HepG2 (cell line): Measurements from ENCODE around the gene NACC2. TPM values are rescaled to one million over a fixed set of nuclear protein-coding genes. Genes with fewer than 3 reads are reported as not detected.

Source experiments
- CREB3 ChIP-seq: sonication (generic); formaldehyde crosslinking; IDR thresholded peaks from 2 replicates; pipeline ENCODE4 v1.5.0; 2020; ENCODE audit warnings: missing genetic modification reagents
- E2F1 ChIP-seq: sonication (generic); formaldehyde crosslinking; IDR thresholded peaks from 2 replicates; pipeline ENCODE4 v1.5.0; 2020; ENCODE audit warnings: missing genetic modification reagents
- FOSL1 ChIP-seq: sonication (generic); formaldehyde crosslinking; IDR thresholded peaks from 2 replicates; pipeline ENCODE4 v1.9.0; 2021; ENCODE audit warnings: missing genetic modification reagents, borderline replicate concordance
- HNRNPK ChIP-seq: fragments of 200-400 bp; formaldehyde crosslinking; IDR thresholded peaks from 2 replicates; pipeline ENCODE4 v1.6.1; 2018; ENCODE audit warnings: low read length, low read depth, moderate library complexity, mild to moderate bottlenecking; ENCODE audit not compliant: poor library complexity, severe bottlenecking
- IRX3 ChIP-seq: sonication (generic); formaldehyde crosslinking; IDR thresholded peaks from 2 replicates; pipeline ENCODE4 v1.8.1; 2023; ENCODE audit warnings: mild to moderate bottlenecking, low read depth, missing genetic modification reagents, borderline replicate concordance
- RAD21 ChIP-seq: fragments of 450-650 bp; formaldehyde crosslinking; IDR thresholded peaks from 2 replicates; pipeline ENCODE4 v1.5.0; 2020; ENCODE audit warnings: mild to moderate bottlenecking
- TCF12 ChIP-seq, 2 experiments: fragments of 450-650 bp in 1 of 2; sonication (generic) in 1 of 2; formaldehyde crosslinking in 1 of 2; IDR thresholded peaks; 2 replicates each; pipeline versions ENCODE4 v1.6.1 to v1.8.0; 2017 to 2022; ENCODE audit warnings: antibody characterized with exemption in 1 of 2, mild to moderate bottlenecking in 1 of 2, missing genetic modification reagents in 1 of 2, moderate library complexity in 1 of 2
- ZFP82 ChIP-seq: sonication (generic); formaldehyde crosslinking; IDR thresholded peaks from 2 replicates; pipeline ENCODE4 v1.5.1; 2020; ENCODE audit warnings: mild to moderate bottlenecking, missing genetic modification reagents, borderline replicate concordance
- ZFYVE20 ChIP-seq: sonication (generic); formaldehyde crosslinking; IDR thresholded peaks from 2 replicates; pipeline ENCODE4 v1.8.0; 2023; ENCODE audit warnings: low read depth, mild to moderate bottlenecking, moderate library complexity, missing genetic modification reagents, borderline replicate concordance
- ZIK1 ChIP-seq: sonication (generic); formaldehyde crosslinking; IDR thresholded peaks from 2 replicates; pipeline ENCODE4 v1.5.0; 2020; ENCODE audit warnings: mild to moderate bottlenecking, low read depth, missing genetic modification reagents, borderline replicate concordance
- ZNF20 ChIP-seq: sonication (generic); formaldehyde crosslinking; IDR thresholded peaks from 2 replicates; pipeline ENCODE4 v1.4.0; 2020; ENCODE audit warnings: mild to moderate bottlenecking, moderate library complexity, missing genetic modification reagents
- ZNF33A ChIP-seq: sonication (generic); formaldehyde crosslinking; IDR thresholded peaks from 2 replicates; pipeline ENCODE4 v1.5.1; 2020; ENCODE audit warnings: missing genetic modification reagents, mild to moderate bottlenecking, moderate library complexity, borderline replicate concordance
- ZNF547 ChIP-seq: sonication (generic); formaldehyde crosslinking; IDR thresholded peaks from 2 replicates; pipeline ENCODE4 v1.5.1; 2020; ENCODE audit warnings: mild to moderate bottlenecking, missing genetic modification reagents
- ZNF564 ChIP-seq: sonication (generic); formaldehyde crosslinking; IDR thresholded peaks from 2 replicates; pipeline ENCODE4 v1.8.1; 2023; ENCODE audit warnings: mild to moderate bottlenecking, missing genetic modification reagents
- ZNF75D ChIP-seq: sonication (generic); formaldehyde crosslinking; IDR thresholded peaks from 2 replicates; pipeline ENCODE4 v1.8.1; 2023; ENCODE audit warnings: missing genetic modification reagents, mild to moderate bottlenecking, borderline replicate concordance
- ZNF780A ChIP-seq: sonication (generic); formaldehyde crosslinking; IDR thresholded peaks from 2 replicates; pipeline ENCODE4 v1.8.0; 2022; ENCODE audit warnings: mild to moderate bottlenecking, missing genetic modification reagents, moderate library complexity
- ZSCAN20 ChIP-seq: sonication (generic); formaldehyde crosslinking; IDR thresholded peaks from 2 replicates; pipeline ENCODE4 v1.4.0; 2020; ENCODE audit warnings: missing genetic modification reagents, mild to moderate bottlenecking, borderline replicate concordance
- polyA plus RNA-seq, 8 experiments: library from polyadenylated mRNA; depleted of rRNA in 3 of 8; stranded (reverse) in 7 of 8; unstranded in 1 of 8; fragments of >200 nt; fragmentation: Illumina TruSeq in 4 of 8; extraction: Trizol in 4 of 8; gene quantifications; 2 replicates each; pipeline versions ENCODE4 v1.2.1 to v1.2.3, GENCODE V29; 2011 to 2016; ENCODE audit warnings: low read depth in 4 of 8, missing spikeins in 1 of 8, mixed read lengths in 1 of 8; ENCODE audit not compliant: insufficient read depth in 1 of 8
- total RNA-seq, 5 experiments: library from RNA; depleted of rRNA; stranded (reverse); fragments of >200 nt; fragmentation: Illumina TruSeq; extraction: Trizol; gene quantifications; 2 replicates each; pipeline ENCODE4 v1.2.3, GENCODE V29; 2016; ENCODE audit warnings: low read depth in 1 of 5
- TF ChIP-seq, protein P1 (sequence below): sonication (generic); formaldehyde crosslinking; IDR thresholded peaks from 2 replicates; pipeline ENCODE4 v1.9.0; 2022; ENCODE audit warnings: missing genetic modification reagents, mild to moderate bottlenecking, borderline replicate concordance
- TF ChIP-seq, protein P2 (sequence below): sonication (generic); formaldehyde crosslinking; IDR thresholded peaks from 2 replicates; pipeline ENCODE4 v1.4.0; 2020; ENCODE audit warnings: mild to moderate bottlenecking, low read depth, missing genetic modification reagents
- TF ChIP-seq, protein P3 (sequence below): sonication (generic); formaldehyde crosslinking; IDR thresholded peaks from 2 replicates; pipeline ENCODE4 v1.4.0; 2020; ENCODE audit warnings: missing genetic modification reagents

NACC2 gene
- total and polyA plus RNA-seq, 2 of the 13 experiments (the other 11 are each of a cell fraction or from before 2014, with no cell fraction given), result 5.9 to 12.3 TPM

DNA sequence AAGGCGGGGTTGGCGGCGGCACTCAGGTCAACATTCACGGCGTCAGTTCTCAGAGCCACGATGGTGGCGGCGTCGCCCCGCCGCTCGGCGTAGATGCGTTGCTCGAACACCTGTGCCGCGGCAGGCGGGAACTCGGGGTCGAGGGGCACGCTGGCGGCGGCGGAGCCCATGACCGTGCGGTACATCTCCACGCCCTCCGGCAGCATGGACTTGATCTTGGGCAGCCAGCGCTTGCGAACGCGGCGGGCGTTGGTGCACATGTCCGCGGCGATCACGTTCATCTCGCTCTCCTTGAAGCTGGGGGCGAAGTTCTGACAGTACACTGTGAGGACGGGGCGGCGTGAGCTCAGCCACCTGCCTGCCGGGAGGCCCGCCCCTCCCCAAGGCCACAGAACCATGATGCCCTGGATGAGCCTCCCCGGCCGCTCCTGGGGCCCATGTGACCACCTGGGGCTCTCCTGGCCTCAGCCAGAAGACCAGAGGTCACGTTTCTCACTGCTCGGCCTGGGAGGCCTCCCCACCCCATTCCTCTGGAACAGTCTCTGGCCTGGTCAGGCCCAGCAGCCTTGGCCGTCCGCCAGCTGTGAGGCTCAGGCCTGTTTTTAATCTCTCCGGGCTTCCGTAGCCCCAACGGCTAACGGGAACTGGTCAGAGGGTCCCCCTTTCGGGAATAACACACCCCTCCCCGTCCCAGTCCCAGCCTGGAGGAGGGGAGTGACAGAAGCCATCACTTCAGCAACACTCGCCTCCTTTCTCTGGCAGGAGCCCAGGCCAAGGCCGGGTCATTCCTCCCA is 83.2 kb downstream of the NACC2 start (continued):
- TF ChIP-seq, protein P1, sequence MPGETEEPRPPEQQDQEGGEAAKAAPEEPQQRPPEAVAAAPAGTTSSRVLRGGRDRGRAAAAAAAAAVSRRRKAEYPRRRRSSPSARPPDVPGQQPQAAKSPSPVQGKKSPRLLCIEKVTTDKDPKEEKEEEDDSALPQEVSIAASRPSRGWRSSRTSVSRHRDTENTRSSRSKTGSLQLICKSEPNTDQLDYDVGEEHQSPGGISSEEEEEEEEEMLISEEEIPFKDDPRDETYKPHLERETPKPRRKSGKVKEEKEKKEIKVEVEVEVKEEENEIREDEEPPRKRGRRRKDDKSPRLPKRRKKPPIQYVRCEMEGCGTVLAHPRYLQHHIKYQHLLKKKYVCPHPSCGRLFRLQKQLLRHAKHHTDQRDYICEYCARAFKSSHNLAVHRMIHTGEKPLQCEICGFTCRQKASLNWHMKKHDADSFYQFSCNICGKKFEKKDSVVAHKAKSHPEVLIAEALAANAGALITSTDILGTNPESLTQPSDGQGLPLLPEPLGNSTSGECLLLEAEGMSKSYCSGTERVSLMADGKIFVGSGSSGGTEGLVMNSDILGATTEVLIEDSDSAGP (CRISPR knock-in tag), result peak; percentile 96
- TF ChIP-seq TCF12 (IDR thresholded peaks at IDR 0.05), result no peak
- TF ChIP-seq TCF12 (CRISPR knock-in tag; IDR thresholded peaks at IDR 0.05), result peak; percentile 78; the same call in 1 of the 2 replicates
- TF ChIP-seq FOSL1 (CRISPR knock-in tag), result peak; percentile 40; the same call in 1 of the 2 replicates
- no peak for TF ChIP-seq HNRNPK
- TF ChIP-seq, protein P2, sequence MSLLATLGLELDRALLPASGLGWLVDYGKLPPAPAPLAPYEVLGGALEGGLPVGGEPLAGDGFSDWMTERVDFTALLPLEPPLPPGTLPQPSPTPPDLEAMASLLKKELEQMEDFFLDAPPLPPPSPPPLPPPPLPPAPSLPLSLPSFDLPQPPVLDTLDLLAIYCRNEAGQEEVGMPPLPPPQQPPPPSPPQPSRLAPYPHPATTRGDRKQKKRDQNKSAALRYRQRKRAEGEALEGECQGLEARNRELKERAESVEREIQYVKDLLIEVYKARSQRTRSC, result peak; percentile 87; the same call in 1 of the 2 replicates
- TF ChIP-seq, protein P3, sequence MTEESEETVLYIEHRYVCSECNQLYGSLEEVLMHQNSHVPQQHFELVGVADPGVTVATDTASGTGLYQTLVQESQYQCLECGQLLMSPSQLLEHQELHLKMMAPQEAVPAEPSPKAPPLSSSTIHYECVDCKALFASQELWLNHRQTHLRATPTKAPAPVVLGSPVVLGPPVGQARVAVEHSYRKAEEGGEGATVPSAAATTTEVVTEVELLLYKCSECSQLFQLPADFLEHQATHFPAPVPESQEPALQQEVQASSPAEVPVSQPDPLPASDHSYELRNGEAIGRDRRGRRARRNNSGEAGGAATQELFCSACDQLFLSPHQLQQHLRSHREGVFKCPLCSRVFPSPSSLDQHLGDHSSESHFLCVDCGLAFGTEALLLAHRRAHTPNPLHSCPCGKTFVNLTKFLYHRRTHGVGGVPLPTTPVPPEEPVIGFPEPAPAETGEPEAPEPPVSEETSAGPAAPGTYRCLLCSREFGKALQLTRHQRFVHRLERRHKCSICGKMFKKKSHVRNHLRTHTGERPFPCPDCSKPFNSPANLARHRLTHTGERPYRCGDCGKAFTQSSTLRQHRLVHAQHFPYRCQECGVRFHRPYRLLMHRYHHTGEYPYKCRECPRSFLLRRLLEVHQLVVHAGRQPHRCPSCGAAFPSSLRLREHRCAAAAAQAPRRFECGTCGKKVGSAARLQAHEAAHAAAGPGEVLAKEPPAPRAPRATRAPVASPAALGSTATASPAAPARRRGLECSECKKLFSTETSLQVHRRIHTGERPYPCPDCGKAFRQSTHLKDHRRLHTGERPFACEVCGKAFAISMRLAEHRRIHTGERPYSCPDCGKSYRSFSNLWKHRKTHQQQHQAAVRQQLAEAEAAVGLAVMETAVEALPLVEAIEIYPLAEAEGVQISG (CRISPR knock-in tag), result peak; percentile 84
- peak; percentile 90 for TF ChIP-seq ZNF547 (CRISPR knock-in tag)
- no peak; the same call in 1 of the 2 replicates for TF ChIP-seq ZFYVE20 (CRISPR knock-in tag)
- TF ChIP-seq IRX3 (CRISPR knock-in tag), result peak; percentile 92; the same call in 1 of the 2 replicates
- TF ChIP-seq E2F1, result peak; percentile 43
- TF ChIP-seq RAD21 (CRISPR knock-in tag), result peak; percentile 54
- no peak for TF ChIP-seq ZSCAN20
- no peak for TF ChIP-seq ZNF20 (CRISPR knock-in tag)
- peak; percentile 44; the same call in 1 of the 2 replicates for TF ChIP-seq ZFP82
- TF ChIP-seq CREB3 (CRISPR knock-in tag), result no peak; the same call in 1 of the 2 replicates
- no peak for TF ChIP-seq ZNF33A
- TF ChIP-seq ZNF564 (CRISPR knock-in tag), result peak; percentile 91; the same call in 1 of the 2 replicates
- no peak for TF ChIP-seq ZNF780A
- TF ChIP-seq ZIK1 (CRISPR knock-in tag), result peak; percentile 93; the same call in 1 of the 2 replicates
- no peak for TF ChIP-seq ZNF75D (CRISPR knock-in tag)
